ENCODE data around the gene NEDD9. TPM values are rescaled to one million over a fixed set of nuclear protein-coding genes. Genes with fewer than 3 reads are reported as not detected.

NEDD9 gene
- total and polyA plus RNA-seq, 2 of the 13 experiments (the other 11 are each of a cell fraction or from before 2014, with no cell fraction given): 27.1 to 389 TPM

DNA sequence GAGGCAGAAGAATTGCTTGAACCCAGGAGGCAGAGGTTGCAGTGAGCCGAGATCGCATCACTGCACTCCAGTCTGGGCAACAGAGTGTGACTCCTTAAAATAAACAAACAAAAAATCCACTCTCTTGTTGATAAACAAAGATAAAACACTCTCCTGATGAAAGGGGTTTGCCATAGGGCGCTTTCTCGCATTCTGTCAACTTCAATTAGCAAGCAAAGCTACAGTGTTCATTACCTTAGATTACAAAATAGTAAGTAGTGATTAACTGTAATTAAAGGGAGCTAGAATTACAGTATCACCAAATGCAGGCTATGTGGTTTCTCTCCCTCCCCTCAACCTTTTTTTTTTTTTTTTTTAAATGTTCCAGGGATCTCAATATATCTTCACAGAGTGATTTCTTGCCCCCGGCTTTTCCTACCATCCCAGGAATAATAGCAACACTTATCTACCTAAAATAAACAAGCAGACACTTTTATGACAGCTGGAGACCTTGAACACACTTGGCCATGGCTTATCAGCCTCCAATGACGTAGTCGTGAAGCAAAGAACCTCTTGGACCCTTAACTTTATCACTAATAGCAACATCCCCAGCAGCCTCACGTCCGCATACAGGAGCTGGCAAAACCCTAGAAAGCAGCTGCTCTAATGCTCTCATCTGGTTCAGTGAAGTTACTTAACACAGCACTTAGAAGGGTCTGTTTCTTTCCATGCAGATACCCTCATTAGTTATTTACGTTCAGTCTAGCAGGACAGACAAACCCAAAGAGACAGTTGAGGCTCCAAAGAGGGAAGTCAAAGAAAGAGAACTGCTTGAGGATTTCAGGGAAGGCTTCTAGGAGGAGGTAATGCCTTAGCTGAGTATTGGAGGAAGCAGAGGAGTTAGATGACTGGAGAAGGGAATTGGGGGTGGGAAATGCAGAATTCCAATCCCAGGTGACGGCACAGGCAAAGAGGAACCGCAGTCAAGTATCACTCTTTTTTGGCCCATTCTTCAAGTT is 37.9 kb upstream of the NEDD9 start (continued):
- TF ChIP-seq, protein P1, sequence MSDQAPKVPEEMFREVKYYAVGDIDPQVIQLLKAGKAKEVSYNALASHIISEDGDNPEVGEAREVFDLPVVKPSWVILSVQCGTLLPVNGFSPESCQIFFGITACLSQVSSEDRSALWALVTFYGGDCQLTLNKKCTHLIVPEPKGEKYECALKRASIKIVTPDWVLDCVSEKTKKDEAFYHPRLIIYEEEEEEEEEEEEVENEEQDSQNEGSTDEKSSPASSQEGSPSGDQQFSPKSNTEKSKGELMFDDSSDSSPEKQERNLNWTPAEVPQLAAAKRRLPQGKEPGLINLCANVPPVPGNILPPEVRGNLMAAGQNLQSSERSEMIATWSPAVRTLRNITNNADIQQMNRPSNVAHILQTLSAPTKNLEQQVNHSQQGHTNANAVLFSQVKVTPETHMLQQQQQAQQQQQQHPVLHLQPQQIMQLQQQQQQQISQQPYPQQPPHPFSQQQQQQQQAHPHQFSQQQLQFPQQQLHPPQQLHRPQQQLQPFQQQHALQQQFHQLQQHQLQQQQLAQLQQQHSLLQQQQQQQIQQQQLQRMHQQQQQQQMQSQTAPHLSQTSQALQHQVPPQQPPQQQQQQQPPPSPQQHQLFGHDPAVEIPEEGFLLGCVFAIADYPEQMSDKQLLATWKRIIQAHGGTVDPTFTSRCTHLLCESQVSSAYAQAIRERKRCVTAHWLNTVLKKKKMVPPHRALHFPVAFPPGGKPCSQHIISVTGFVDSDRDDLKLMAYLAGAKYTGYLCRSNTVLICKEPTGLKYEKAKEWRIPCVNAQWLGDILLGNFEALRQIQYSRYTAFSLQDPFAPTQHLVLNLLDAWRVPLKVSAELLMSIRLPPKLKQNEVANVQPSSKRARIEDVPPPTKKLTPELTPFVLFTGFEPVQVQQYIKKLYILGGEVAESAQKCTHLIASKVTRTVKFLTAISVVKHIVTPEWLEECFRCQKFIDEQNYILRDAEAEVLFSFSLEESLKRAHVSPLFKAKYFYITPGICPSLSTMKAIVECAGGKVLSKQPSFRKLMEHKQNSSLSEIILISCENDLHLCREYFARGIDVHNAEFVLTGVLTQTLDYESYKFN (CRISPR knock-in tag; conservative IDR thresholded peaks at IDR 0.05): peak; percentile 59
- TF ChIP-seq ONECUT2 (CRISPR knock-in tag; IDR thresholded peaks at IDR 0.05) (no peak), HDAC2 (CRISPR knock-in tag; IDR thresholded peaks at IDR 0.05) (peak; percentile 64), CREM (IDR thresholded peaks at IDR 0.05) (peak; percentile 84), CREM (CRISPR knock-in tag; IDR thresholded peaks at IDR 0.05) (no peak), CEBPG (CRISPR knock-in tag; IDR thresholded peaks at IDR 0.05) (0 out of 2 replicates have a peak, but pooled peaks have one; percentile 32), FOXA3 (CRISPR knock-in tag; IDR thresholded peaks at IDR 0.05) (peak; percentile 68), NFIC (IDR thresholded peaks at IDR 0.05; ENCODE audit: low read length) (peak; percentile 62; the same call in 1 of the 2 replicates), SKI (IDR thresholded peaks at IDR 0.05; ENCODE audit: partially characterized antibody) (peak; percentile 41), CREB1 (IDR thresholded peaks at IDR 0.05) (peak; percentile 81), CREB1 (CRISPR knock-in tag; IDR thresholded peaks at IDR 0.05) (peak; percentile 92), ZNF20 (CRISPR knock-in tag; IDR thresholded peaks at IDR 0.05) (no peak), PHF5A (CRISPR knock-in tag; IDR thresholded peaks at IDR 0.05; ENCODE audit: low read depth, unreplicated experiment) (no peak)
- TF ChIP-seq, protein P2, sequence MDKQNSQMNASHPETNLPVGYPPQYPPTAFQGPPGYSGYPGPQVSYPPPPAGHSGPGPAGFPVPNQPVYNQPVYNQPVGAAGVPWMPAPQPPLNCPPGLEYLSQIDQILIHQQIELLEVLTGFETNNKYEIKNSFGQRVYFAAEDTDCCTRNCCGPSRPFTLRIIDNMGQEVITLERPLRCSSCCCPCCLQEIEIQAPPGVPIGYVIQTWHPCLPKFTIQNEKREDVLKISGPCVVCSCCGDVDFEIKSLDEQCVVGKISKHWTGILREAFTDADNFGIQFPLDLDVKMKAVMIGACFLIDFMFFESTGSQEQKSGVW (CRISPR knock-in tag; IDR thresholded peaks at IDR 0.05; ENCODE audit: borderline replicate concordance): no peak; the same call in 1 of the 2 replicates
- TF ChIP-seq, protein P3, sequence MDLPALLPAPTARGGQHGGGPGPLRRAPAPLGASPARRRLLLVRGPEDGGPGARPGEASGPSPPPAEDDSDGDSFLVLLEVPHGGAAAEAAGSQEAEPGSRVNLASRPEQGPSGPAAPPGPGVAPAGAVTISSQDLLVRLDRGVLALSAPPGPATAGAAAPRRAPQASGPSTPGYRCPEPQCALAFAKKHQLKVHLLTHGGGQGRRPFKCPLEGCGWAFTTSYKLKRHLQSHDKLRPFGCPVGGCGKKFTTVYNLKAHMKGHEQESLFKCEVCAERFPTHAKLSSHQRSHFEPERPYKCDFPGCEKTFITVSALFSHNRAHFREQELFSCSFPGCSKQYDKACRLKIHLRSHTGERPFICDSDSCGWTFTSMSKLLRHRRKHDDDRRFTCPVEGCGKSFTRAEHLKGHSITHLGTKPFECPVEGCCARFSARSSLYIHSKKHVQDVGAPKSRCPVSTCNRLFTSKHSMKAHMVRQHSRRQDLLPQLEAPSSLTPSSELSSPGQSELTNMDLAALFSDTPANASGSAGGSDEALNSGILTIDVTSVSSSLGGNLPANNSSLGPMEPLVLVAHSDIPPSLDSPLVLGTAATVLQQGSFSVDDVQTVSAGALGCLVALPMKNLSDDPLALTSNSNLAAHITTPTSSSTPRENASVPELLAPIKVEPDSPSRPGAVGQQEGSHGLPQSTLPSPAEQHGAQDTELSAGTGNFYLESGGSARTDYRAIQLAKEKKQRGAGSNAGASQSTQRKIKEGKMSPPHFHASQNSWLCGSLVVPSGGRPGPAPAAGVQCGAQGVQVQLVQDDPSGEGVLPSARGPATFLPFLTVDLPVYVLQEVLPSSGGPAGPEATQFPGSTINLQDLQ (CRISPR knock-in tag; IDR thresholded peaks at IDR 0.05): no peak
- TF ChIP-seq, protein P4, sequence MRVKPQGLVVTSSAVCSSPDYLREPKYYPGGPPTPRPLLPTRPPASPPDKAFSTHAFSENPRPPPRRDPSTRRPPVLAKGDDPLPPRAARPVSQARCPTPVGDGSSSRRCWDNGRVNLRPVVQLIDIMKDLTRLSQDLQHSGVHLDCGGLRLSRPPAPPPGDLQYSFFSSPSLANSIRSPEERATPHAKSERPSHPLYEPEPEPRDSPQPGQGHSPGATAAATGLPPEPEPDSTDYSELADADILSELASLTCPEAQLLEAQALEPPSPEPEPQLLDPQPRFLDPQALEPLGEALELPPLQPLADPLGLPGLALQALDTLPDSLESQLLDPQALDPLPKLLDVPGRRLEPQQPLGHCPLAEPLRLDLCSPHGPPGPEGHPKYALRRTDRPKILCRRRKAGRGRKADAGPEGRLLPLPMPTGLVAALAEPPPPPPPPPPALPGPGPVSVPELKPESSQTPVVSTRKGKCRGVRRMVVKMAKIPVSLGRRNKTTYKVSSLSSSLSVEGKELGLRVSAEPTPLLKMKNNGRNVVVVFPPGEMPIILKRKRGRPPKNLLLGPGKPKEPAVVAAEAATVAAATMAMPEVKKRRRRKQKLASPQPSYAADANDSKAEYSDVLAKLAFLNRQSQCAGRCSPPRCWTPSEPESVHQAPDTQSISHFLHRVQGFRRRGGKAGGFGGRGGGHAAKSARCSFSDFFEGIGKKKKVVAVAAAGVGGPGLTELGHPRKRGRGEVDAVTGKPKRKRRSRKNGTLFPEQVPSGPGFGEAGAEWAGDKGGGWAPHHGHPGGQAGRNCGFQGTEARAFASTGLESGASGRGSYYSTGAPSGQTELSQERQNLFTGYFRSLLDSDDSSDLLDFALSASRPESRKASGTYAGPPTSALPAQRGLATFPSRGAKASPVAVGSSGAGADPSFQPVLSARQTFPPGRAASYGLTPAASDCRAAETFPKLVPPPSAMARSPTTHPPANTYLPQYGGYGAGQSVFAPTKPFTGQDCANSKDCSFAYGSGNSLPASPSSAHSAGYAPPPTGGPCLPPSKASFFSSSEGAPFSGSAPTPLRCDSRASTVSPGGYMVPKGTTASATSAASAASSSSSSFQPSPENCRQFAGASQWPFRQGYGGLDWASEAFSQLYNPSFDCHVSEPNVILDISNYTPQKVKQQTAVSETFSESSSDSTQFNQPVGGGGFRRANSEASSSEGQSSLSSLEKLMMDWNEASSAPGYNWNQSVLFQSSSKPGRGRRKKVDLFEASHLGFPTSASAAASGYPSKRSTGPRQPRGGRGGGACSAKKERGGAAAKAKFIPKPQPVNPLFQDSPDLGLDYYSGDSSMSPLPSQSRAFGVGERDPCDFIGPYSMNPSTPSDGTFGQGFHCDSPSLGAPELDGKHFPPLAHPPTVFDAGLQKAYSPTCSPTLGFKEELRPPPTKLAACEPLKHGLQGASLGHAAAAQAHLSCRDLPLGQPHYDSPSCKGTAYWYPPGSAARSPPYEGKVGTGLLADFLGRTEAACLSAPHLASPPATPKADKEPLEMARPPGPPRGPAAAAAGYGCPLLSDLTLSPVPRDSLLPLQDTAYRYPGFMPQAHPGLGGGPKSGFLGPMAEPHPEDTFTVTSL (CRISPR knock-in tag; IDR thresholded peaks at IDR 0.05; ENCODE audit: borderline replicate concordance): peak; percentile 60; the same call in 1 of the 2 replicates

Measured in HepG2 (cell line).